Liver (tissue), 9 donors: ENCODE data around the gene RARA. TPM values are rescaled to one million over a fixed set of nuclear protein-coding genes. Genes with fewer than 3 reads are reported as not detected.

Experiments
- DNase-seq: peaks from one replicate; pipeline ENCODE4 v3.0.0-alpha.2; 2017; ENCODE audit warnings: low spot score
- H3K27ac ChIP-seq, 2 donors: one replicate each; pipeline ENCODE4 v1.7.0; 2013; ENCODE audit warnings: inconsistent platforms in 2 of 2, low read length in 2 of 2, control low read depth in 1 of 2, low read depth in 1 of 2, mild to moderate bottlenecking in 1 of 2
- H3K27me3 ChIP-seq, 4 donors: one replicate each; pipeline versions ENCODE4 v1.6.1 to v1.7.0; 2013; ENCODE audit warnings: low read length in 3 of 4, inconsistent platforms in 1 of 4, mild to moderate bottlenecking in 1 of 4, moderate library complexity in 1 of 4; ENCODE audit not compliant: control insufficient read depth in 4 of 4, insufficient read depth in 4 of 4
- H3K36me3 ChIP-seq, 4 donors: one replicate each; pipeline versions ENCODE4 v1.6.1 to v1.7.0; 2013; ENCODE audit warnings: low read length in 3 of 4, mild to moderate bottlenecking in 3 of 4, low read depth in 1 of 4, moderate library complexity in 1 of 4; ENCODE audit not compliant: control insufficient read depth in 4 of 4, insufficient read depth in 3 of 4
- H3K4me1 ChIP-seq, 4 donors: one replicate each; pipeline versions ENCODE4 v1.6.1 to v1.7.0; 2013; ENCODE audit warnings: low read length in 3 of 4, mild to moderate bottlenecking in 3 of 4, moderate library complexity in 1 of 4; ENCODE audit not compliant: control insufficient read depth in 4 of 4, insufficient read depth in 4 of 4
- H3K4me3 ChIP-seq, 3 donors: one replicate each; pipeline versions ENCODE4 v1.6.1 to v1.7.0; 2013; ENCODE audit warnings: low read length in 3 of 3, control low read depth in 1 of 3, low read depth in 1 of 3, mild to moderate bottlenecking in 1 of 3
- H3K9ac ChIP-seq, 2 donors: one replicate each; pipeline ENCODE4 v1.7.0; 2013; ENCODE audit warnings: low read length in 2 of 2, mild to moderate bottlenecking in 2 of 2, moderate library complexity in 2 of 2, control low read depth in 1 of 2, low read depth in 1 of 2
- H3K9me3 ChIP-seq, 4 donors: one replicate each; pipeline versions ENCODE4 v1.6.1 to v1.7.0; 2013; ENCODE audit warnings: low read length in 3 of 4; ENCODE audit not compliant: control insufficient read depth in 4 of 4
- FOXA1 ChIP-seq: IDR thresholded peaks from 2 replicates; pipeline ENCODE4 v1.6.1; 2016; ENCODE audit warnings: antibody characterized with exemption
- GABPA ChIP-seq, 2 donors: IDR thresholded peaks in 1 of 2; conservative IDR thresholded peaks in 1 of 2; 2 replicates each; pipeline ENCODE4 v1.6.1; 2016; ENCODE audit warnings: antibody characterized with exemption in 2 of 2, mild to moderate bottlenecking in 1 of 2, moderate library complexity in 1 of 2
- HNF4A ChIP-seq, 2 donors: conservative IDR thresholded peaks; 2 replicates each; pipeline ENCODE4 v1.6.1; 2016; ENCODE audit warnings: antibody characterized with exemption in 2 of 2, mild to moderate bottlenecking in 2 of 2
- JUND ChIP-seq, 2 donors: IDR thresholded peaks; 2 replicates each; pipeline ENCODE4 v1.6.1; 2016; ENCODE audit warnings: antibody characterized with exemption in 2 of 2
- RXRA ChIP-seq, 2 donors: IDR thresholded peaks; 2 replicates each; pipeline ENCODE4 v1.6.1; 2017 to 2018; ENCODE audit warnings: antibody characterized with exemption in 2 of 2, mild to moderate bottlenecking in 1 of 2
- SP1 ChIP-seq: IDR thresholded peaks from 2 replicates; pipeline ENCODE4 v1.6.1; 2018; ENCODE audit warnings: antibody characterized with exemption, mild to moderate bottlenecking
- TAF1 ChIP-seq: conservative IDR thresholded peaks from 2 replicates; pipeline ENCODE4 v1.6.1; 2016; ENCODE audit warnings: antibody characterized with exemption, mild to moderate bottlenecking
- YY1 ChIP-seq: IDR thresholded peaks from 2 replicates; pipeline ENCODE4 v1.6.1; 2016; ENCODE audit warnings: antibody characterized with exemption, mild to moderate bottlenecking
- WGBS: extraction: QIAGEN DNeasy Blood & Tissue Kit; methylation state at CpG from one replicate; pipeline ENCODE4 v1.1.7; 2013; 5-methylcytosine and 5-hydroxymethylcytosine counted together
- polyA plus RNA-seq, 2 donors: library from polyadenylated mRNA; stranded (reverse) in 1 of 2; unstranded in 1 of 2; fragments of 200-250 nt in 1 of 2; fragments of >200 nt in 1 of 2; fragmentation: Nextera tagmentation in 1 of 2; extraction: Ambion mirVana in 1 of 2; gene quantifications; one replicate each; pipeline versions ENCODE4 v1.2.1 to v1.2.3, GENCODE V29; 2013 to 2015
- total RNA-seq, 2 donors: library from RNA; depleted of rRNA; stranded (reverse); fragments of >200 nt; gene quantifications; one replicate each; pipeline ENCODE4 v1.2.3, GENCODE V29; 2014
- TF ChIP-seq, protein P1 (sequence below): IDR thresholded peaks from 2 replicates; pipeline ENCODE4 v1.6.1; 2016; ENCODE audit warnings: antibody characterized with exemption, mild to moderate bottlenecking
- donor health status: healthy.
- donor health status: healthy.
- donor health status: healthy.
- donor health status: healthy.
- donor health status: healthy.

Gene RARA
- total and polyA plus RNA-seq, 4 donors = 6.6 to 26.2 (median 10.8) TPM

DNA sequence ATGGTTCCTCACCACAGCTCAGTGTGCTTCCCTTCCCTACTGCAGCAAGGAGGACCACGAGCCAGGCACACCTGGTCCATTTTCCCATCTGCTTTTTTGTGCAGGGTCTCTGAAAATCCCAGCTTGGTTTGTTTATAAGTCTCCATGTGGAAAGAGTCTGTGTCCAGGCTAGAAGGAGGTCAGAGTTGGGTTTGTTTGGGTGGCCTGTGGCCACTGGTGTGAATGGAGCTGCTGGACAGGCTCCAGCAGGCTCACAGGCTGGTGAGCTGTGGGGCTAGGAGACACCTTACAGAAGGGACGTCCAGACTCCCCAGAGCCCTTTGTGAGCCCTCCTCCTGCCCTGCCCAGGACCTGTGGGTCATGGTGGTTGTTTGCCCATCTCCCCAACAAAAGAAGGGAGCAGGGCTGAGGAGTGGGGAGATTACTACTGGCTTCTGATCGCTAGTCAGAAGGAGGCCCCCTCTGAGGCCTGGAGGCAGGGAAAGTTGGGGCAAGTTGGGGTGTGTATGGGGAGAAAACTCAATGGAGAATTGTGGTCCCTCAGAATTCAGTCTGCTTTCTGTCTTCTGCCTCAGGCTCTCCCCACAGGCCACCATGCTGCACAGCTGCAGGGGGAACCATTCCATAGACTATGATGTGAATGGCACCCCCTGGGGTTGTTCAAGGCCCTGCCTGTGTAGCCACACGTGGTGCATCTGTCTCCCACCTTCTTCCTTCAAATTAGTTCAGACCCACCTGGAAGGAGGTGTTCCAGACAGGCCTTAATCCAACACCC, 4.1 kb downstream of the RARA start:
- H3K27ac ChIP-seq = peak overlapping the region; percentile 19 to 63

DNA sequence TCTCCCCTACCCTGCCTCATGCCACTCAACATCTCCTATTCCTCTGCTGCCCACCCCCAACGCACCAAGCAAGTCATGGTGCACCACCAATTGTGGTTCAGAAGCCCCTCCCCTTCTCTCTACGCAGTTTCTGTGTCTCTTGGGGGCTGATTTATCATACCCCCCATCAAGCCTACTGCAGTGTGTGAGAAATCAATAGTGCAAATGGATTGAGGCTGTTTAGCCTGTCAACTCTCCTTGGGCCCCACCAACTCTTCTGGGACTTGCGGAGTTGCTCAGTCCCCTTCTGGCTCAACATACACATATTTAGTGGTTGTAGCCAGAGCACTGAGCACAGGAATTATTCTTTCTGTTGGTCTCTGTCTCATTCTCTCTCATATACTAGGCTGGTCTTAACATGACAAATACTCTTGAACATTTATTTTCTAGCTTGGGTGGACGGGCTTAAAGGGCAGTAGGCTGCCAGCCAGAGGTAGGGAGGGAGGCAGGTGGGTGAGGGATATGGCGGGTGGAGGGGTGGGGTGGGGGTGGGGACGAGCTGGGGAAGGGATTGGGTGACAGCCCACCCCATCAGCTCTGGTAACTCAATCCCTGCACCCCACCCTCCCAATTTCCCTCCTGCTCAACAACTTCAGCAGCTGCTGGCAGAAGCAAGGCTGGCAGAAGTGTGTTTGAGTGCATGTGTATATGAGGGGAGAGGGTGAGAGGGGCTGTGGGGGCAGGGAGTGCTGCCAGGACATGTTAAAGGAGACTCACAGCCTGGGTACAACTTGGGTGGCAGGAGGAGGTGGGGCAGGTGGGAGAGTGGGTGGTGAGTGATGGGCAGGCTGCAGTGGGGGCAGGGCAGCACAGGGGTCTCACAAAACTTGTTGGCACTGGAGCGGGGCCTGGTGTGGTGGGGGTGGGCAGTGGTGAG, 4.9 kb downstream of the RARA start:
- WGBS = 54% methylated on average over 7 of the region's 7 CpGs
- no peaks in the 10 kb centered on the region for H3K9me3 ChIP-seq
- peaks cover 42 to 87% (median 74%) of the 10 kb centered on the region in 4 donors for H3K4me1 ChIP-seq
- no peak overlapping the region for H3K9ac ChIP-seq
- H3K27me3 ChIP-seq = no peaks in the 10 kb centered on the region
- peak overlapping the region; percentile 19 to 63 for H3K27ac ChIP-seq
- DNase-seq = no peak
- TF ChIP-seq TAF1 (no peak), FOXA1 (no peak), SP1 (no peak)
- no peaks in the 10 kb centered on the region for H3K36me3 ChIP-seq
- H3K4me3 ChIP-seq = no peak overlapping the region

More for the DNA sequence above, 4.1 kb downstream of the RARA start:
- H3K9me3 ChIP-seq = no peaks in the 10 kb centered on the region
- peaks cover 44 to 88% (median 78%) of the 10 kb centered on the region in 4 donors for H3K4me1 ChIP-seq
- WGBS = 68% methylated on average over 4 of the region's 4 CpGs
- H3K9ac ChIP-seq = no peak overlapping the region
- H3K27me3 ChIP-seq = no peaks in the 10 kb centered on the region
- TF ChIP-seq RXRA (IDR thresholded peaks at IDR 0.05) (peak; percentile 24 to 33), HNF4A (conservative IDR thresholded peaks at IDR 0.05) (peak in 1 of 2 donors; percentile 18), TAF1 (no peak)
- H3K4me3 ChIP-seq = no peak overlapping the region
- no peaks in the 10 kb centered on the region for H3K36me3 ChIP-seq
- no peak for DNase-seq

DNA sequence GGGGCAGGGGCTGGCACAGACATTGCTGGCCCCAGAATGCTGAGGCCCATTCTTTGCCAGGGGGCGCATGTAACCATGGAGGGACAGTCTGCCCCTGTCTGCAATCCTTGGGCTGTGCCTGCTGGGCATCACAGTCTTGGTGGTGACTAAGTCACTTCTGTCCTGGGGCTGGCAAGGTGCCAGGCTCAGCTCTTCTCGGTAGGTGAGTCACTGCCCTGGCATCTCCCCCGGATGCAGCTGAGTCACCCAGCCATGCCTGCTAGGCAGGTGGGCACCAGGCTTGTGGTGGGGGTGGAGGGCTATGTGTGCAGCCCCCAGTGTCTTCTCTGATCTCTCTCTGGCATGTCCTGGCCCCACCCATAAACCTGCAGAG, 5.6 kb downstream of the RARA start:
- WGBS = 34% methylated on average over 3 of the region's 3 CpGs
- Histone ChIP-seq H3K27ac (peak overlapping the region in 1 of 2 donors; percentile 19), H3K4me3 (no peak overlapping the region), H3K4me1 (peaks cover 42 to 84% (median 73%) of the 10 kb centered on the region in 4 donors), H3K36me3 (no peaks in the 10 kb centered on the region), H3K9me3 (no peaks in the 10 kb centered on the region), H3K27me3 (no peaks in the 10 kb centered on the region), H3K9ac (no peak overlapping the region)
- no peak for DNase-seq
- TF ChIP-seq JUND (IDR thresholded peaks at IDR 0.05) = peak; percentile 79 to 96
- TF ChIP-seq FOXA1 = no peak
- TF ChIP-seq SP1 = no peak

DNA sequence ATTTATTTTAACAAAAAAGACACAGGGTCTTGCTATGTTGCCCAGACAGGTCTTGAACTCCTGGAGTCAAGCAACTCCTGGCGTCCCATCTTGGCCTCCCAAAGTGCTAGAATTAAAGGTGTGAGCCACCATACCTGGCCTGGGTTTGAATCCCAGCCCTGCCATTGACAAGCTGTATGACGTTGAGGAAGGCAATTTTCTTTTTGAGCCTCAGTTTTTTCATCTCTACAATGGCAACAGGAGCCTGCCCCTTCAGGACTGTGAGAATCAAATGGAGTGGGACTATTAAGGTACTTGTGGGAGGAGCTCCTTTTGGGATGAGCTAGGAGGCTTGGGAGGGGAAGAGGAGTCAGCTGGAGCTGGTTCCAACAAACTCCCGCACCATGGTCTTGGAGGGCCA, 6.2 kb downstream of the RARA start:
- H3K4me3 ChIP-seq = no peak overlapping the region
- H3K9me3 ChIP-seq = no peaks in the 10 kb centered on the region
- no peak for DNase-seq
- no peaks in the 10 kb centered on the region for H3K27me3 ChIP-seq
- H3K4me1 ChIP-seq = peaks cover 41 to 83% (median 72%) of the 10 kb centered on the region in 4 donors
- H3K36me3 ChIP-seq = no peaks in the 10 kb centered on the region
- no peak overlapping the region for H3K27ac ChIP-seq
- H3K9ac ChIP-seq = no peak overlapping the region
- TF ChIP-seq YY1 (no peak), GABPA (IDR thresholded peaks at IDR 0.05 in 1 of 2, conservative IDR thresholded peaks at IDR 0.05 in 1 of 2) (no peak), SP1 (no peak)
- TF ChIP-seq, protein P1, sequence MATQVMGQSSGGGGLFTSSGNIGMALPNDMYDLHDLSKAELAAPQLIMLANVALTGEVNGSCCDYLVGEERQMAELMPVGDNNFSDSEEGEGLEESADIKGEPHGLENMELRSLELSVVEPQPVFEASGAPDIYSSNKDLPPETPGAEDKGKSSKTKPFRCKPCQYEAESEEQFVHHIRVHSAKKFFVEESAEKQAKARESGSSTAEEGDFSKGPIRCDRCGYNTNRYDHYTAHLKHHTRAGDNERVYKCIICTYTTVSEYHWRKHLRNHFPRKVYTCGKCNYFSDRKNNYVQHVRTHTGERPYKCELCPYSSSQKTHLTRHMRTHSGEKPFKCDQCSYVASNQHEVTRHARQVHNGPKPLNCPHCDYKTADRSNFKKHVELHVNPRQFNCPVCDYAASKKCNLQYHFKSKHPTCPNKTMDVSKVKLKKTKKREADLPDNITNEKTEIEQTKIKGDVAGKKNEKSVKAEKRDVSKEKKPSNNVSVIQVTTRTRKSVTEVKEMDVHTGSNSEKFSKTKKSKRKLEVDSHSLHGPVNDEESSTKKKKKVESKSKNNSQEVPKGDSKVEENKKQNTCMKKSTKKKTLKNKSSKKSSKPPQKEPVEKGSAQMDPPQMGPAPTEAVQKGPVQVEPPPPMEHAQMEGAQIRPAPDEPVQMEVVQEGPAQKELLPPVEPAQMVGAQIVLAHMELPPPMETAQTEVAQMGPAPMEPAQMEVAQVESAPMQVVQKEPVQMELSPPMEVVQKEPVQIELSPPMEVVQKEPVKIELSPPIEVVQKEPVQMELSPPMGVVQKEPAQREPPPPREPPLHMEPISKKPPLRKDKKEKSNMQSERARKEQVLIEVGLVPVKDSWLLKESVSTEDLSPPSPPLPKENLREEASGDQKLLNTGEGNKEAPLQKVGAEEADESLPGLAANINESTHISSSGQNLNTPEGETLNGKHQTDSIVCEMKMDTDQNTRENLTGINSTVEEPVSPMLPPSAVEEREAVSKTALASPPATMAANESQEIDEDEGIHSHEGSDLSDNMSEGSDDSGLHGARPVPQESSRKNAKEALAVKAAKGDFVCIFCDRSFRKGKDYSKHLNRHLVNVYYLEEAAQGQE = no peak
- 93% methylated on average over 3 of the region's 3 CpGs for WGBS
